DMS53 treated with DMSO at 0.1 percent for 48 hours (cell line): Measurements from ENCODE around the gene TAF6L.
"Not testable (repeated sequence)": the region's sequence is repeated elsewhere in the genome, so short reads cannot be mapped to it uniquely, and the experiment has no call there.

Experiments used
- DNase-seq: peaks from one replicate; lab custom pipeline; 2025; ENCODE audit not compliant: unreplicated experiment; lab: John Stamatoyannopoulos, UW

Gene TAF6L

DNA sequence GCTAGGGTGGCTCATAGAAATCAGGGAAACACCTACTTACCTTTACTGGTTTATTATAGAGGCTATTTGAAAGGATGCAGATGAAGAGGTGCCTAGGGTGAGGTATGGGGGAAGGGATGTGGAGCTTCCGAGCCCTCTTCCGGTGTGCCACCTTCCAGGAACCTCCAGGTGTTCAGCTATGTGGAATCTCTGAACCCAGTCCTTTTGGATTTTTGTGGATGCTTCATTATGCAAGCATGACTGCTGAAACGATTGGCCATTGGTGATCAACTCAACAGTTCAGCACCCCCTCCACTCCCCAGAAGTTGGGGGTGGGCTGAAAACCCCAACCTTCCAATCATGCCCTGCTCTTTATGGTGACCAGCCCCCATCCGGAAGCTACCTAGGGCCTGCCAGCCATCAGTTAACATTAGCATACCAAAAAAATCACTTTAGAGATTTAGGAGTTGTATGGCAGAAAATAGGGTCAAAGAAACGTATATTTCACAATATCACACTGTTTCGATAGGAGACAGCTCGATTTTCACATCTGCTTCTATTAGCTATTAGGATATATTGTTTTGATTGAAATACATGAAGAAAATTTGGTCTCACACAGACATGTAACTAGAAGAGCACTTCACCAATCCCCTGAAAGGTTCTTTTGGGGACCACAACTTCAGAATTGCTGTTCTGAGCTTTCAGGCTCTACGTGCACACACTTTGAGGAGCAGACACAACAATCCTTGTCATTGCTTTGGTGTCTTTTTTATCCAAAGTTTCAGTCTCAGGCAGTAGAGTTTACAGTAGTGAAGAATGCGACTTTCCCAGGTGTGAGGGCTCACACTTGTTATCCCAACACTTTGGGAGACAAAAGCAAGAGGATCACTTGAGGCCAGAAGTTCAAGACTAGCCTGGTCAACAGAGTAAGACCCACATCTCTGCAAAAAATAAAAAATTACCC, 13.1 kb upstream of the TAF6L start:
- no peak for DNase-seq

DNA sequence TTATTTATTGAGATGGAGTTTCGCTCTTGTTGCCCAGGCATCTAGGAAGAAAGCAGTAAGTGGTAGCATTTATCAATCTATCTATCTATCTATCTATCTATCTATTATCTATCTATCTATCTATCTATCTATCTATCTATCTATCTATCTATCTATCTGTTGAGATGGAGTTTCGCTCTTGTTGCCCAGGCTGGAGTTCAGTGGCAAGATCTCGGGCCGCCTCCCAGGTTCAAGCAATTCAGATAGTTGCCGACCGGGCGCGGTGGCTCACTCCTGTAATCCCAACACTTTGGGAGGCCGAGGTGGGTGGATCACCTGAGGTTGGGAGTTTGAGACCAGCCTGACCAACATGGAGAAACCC, 10.3 kb upstream of the TAF6L start:
- not testable (repeated sequence) for DNase-seq

GRCh38 chr11:62770778-62771143, 435 bp upstream of the TAF6L start:
- DNase-seq, result no peak

DNA sequence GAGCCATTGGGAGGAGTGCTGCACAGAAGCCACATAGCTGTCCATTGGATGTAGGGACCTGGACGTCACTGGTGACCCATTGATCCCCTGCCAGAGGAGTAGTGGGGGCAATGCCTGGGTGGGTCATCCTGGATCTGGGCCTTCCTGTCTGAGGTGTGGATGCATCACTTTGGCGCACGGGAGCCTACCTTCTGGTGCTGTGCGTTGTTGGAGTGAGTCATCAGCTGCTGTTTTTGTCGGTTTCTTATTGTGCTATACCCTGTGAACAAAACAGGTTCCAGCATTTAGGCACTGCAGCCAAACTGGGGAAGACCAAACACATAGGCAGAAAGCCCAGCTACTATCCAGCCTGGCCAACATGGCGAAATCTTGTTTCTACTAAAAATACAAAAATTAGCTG, 3.2 kb downstream of the TAF6L start:
- no peak for DNase-seq

DNA sequence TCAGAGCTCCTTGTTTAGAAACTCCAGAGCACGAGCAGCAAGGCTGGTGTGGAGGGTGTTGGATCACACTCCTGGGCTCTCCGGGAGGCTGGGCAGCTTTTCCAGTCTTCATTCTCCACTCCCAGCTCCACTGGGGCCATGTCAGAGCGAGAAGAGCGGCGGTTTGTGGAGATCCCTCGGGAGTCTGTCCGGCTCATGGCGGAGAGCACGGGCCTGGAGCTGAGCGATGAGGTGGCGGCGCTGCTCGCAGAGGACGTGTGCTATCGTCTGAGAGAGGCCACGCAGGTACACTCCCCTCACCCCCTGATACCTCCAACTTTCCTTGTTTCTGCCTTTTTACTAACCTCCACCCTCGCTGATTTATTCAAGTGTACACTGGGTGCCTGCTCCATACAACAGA, 4.5 kb downstream of the TAF6L start:
- DNase-seq, result no peak

GRCh38 chr11:62777389-62777788, 6.2 kb downstream of the TAF6L start:
- DNase-seq, result no peak

DNA sequence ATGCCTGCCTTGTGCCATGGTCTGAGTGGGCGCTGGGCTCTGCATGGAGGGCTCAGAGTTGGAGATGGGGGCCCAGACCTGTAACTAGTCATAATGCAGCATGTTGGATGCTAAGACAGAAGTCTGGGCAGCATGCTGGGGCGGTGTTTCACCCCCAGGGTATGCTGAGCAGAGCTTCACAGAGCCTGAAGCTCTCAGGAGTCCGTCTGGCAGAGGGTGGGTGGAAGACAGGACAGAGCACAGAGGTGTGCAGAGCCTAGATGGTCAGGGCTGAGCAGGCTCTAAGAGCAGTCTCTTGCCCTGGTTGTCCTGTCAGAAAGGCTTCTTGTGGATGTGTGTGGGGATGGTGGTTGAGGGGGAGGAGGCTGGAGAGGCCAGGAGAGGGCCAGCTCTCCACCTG, 7.2 kb downstream of the TAF6L start:
- DNase-seq, result no peak

DNA sequence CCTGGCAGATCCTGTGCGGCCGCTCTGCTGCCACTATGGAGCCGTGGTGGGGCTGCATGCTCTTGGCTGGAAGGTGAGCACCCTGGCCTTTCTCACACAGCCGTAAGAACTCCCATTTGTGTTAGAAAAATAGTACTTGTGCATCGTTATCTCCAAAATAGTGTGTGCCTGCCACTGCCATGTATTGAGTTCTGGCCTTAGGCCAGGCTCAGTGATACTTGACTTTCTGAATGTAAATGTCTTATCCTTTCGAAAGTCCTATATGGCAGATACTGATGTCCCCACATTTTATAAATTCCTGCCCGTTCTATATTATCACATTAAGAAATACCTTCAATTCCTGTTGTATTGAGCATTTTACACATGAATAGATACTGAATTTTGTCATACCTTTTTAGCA, 11.6 kb downstream of the TAF6L start:
- no peak for DNase-seq

GRCh38 chr11:62786318-62787004, 15.3 kb downstream of the TAF6L start:
- peak; percentile 75 for DNase-seq

- peak; percentile 95 for DNase-seq
Measured at GRCh38 chr11:62787005-62787759, 16.0 kb downstream of the TAF6L start, which contains the start of gene TMEM179B. Gene TMEM179B (plus strand): TSS chr11:62787402. CDS start chr11:62787432, 30 bp downstream.

DNA sequence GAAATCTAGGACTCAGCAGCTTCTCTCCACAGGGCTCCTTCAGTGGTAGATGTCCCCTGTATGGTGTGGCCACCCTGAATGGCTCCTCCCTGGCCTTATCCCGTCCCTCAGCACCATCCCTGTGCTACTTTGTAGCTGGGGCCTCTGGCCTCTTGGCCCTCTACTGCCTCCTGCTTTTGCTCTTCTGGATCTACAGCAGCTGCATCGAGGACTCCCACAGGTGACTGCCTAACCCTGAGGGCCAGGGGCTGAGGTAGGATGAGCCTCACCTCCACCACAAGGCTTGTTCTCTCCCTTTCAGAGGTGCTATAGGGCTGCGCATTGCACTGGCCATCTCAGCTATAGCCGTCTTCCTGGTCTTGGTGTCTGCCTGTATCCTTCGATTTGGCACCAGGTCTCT, 17.8 kb downstream of the TAF6L start:
- DNase-seq, result no peak

GRCh38 chr11:62789576-62789975, 18.4 kb downstream of the TAF6L start:
- DNase-seq, result no peak

DNA sequence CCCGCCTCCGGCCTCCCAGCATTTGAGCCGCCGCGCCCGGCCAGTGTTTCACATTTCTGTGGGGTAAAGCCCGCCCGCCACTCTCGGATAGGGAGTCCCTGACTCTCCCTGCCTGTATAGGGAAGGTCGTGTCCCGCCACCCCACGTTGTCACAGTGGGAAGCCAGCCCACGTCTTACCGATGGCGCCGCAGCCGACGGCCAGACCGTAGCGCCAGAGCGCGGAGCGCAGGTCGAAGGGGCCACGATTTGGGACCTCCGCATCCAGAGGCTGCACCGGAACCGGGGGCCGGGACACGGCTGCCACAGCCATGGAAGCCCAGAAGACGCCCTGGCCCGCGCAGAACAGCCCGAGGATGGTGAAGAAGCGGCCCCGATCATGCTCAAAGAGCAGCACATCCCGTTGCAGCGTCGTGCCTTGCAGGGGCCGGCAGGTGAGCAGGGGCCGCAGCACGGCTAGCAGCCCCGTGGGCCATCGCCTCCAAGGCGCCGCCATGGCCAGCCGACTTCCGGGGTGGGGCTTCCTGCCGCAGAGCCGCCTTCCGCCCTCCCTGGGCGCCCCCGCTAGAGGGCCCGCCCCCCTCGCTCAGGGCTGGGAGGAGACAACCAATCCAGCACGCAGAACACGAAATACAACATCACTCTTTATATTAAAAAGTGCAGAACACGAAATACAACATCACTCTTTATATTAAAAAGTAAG, 20.5 kb downstream of the TAF6L start, which contains the start of gene TMEM223:
TSS of gene TMEM223 (minus strand) at position 506 of the 701 bp plus-strand sequence. CDS start at position 494, 12 bp downstream.
- peak; percentile 39 for DNase-seq

DNA sequence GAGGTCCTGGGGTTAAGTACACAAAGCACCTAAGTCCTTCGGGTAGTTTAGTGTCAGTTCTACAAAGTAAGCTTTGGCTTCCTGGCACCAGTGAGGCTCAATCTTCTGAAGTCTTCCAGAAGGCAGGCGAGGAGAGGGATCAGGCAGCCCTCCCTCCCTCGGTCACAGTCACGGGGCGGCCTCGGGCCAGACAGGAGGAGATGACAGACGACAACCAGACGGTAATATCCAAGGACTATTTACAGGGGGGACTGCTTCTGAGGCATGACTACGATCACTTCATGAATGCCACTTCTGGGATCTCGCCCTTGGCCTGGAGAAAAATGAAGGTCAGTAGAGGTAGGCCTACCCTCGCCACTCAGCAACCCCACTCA, 21.0 kb downstream of the TAF6L start:
- no peak for DNase-seq

- no peak for DNase-seq
Measured at GRCh38 chr11:62794201-62794775, 23.1 kb downstream of the TAF6L start.

- DNase-seq, result no peak
Measured at GRCh38 chr11:62796281-62796680, 25.1 kb downstream of the TAF6L start.

- no peak for DNase-seq
Measured at GRCh38 chr11:62799486-62799885, 28.3 kb downstream of the TAF6L start.

- DNase-seq, result no peak
Measured at GRCh38 chr11:62801071-62801470, 29.9 kb downstream of the TAF6L start.

DNA sequence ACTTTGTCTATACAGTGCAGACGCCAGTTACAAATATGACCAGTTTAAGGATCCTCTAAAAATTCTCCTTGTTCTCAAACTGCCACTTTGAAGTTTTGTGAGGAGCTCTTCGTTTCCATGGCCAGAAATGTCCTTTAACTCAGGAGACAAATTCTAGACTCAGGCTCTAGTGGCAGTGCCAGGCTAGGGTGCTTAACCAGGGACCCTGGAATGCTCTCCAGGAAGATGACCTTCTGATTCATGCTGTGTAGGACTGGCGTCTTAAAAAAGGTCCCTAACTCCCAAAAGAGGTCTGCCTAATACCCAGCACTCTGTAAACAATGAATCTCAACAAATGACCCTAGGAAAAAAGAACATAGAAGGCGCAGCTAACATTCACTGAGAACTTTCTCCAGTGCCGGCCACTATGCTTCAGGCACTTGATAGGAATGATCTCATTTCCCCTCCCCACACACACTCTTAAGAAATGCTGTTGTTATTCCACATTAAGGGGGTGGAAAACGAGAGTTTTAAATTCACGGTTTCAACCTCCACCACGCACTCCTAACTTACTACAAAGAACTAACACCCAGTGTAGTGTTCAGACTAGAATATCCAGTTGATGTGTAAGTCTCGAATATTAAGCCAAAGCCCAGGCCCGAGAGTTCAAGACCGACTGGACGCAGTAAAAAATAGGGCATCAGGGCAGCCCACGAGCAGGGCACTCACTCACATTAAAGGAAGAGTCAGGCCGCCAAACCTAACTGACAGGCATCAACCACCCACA, 33.3 kb downstream of the TAF6L start:
- DNase-seq, result peak; percentile 29
